ENCODE data around the gene CDH20.

Gene CDH20

DNA sequence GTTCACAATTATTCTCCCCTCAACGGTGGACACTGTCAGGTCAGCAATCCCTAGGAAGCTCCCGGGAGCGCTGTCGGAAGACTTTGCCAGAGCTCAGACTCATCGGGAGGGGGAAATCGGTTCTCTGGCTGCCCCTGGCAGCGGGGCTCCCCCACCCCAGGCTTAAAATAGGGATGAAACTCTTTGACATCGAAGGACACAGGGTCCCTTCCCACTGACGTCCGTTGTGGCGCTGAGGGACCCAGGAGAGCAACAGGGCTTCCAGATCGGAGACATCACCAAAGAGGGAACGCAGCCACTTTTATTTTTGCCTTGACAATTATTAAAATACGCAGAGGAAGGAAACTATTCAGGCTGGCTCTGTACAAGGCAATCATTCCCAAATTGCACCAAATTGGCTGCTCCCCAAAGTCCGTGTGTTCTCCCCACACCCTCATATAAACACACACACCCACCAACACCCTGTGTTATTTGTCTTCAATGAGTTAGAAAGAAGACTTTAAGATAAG lies 249.0 kb downstream of the CDH20 start:
- no peak overlapping the region for H3K27ac ChIP-seq (ENCODE audit: extremely low read depth, low read depth, low read length)
- ChIA-PET POLR2A (no interaction called here), CTCF (interaction anchor here (0.5 to 2.9 kb wide), 40 partner anchors 9 to 1604 kb away, joined by 3 to 34 read pairs (median 4); no protein-coding TSS in a partner anchor)
- peaks cover 2% of the 10 kb centered on the region; the same call in 1 of the 2 replicates for H3K4me1 ChIP-seq (ENCODE audit: control insufficient read depth, insufficient read depth, low read length)
- H3K9me3 ChIP-seq (ENCODE audit: control insufficient read depth, insufficient read depth, low read depth, low read length): no peaks in the 10 kb centered on the region
- no peaks in the 10 kb centered on the region for H3K36me3 ChIP-seq (ENCODE audit: control insufficient read depth in 2 of 2, insufficient read depth in 1 of 2, low read length in 2 of 2)
- no peak for TF ChIP-seq ZNF521 (tag by site-specific recombination; IDR thresholded peaks at IDR 0.05)
- TF ChIP-seq ZFP37 (tag by site-specific recombination; IDR thresholded peaks at IDR 0.05): no peak
- peak; percentile 79 for TF ChIP-seq KLF1 (tag by site-specific recombination; IDR thresholded peaks at IDR 0.05)
- TF ChIP-seq, protein P1, sequence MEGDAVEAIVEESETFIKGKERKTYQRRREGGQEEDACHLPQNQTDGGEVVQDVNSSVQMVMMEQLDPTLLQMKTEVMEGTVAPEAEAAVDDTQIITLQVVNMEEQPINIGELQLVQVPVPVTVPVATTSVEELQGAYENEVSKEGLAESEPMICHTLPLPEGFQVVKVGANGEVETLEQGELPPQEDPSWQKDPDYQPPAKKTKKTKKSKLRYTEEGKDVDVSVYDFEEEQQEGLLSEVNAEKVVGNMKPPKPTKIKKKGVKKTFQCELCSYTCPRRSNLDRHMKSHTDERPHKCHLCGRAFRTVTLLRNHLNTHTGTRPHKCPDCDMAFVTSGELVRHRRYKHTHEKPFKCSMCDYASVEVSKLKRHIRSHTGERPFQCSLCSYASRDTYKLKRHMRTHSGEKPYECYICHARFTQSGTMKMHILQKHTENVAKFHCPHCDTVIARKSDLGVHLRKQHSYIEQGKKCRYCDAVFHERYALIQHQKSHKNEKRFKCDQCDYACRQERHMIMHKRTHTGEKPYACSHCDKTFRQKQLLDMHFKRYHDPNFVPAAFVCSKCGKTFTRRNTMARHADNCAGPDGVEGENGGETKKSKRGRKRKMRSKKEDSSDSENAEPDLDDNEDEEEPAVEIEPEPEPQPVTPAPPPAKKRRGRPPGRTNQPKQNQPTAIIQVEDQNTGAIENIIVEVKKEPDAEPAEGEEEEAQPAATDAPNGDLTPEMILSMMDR (tag by site-specific recombination; IDR thresholded peaks at IDR 0.05): 0 out of 2 replicates have a peak, but pooled peaks have one; percentile 3
- H3K4me3 ChIP-seq (ENCODE audit: low read depth, low read length): peak overlapping the region; percentile 21

DNA sequence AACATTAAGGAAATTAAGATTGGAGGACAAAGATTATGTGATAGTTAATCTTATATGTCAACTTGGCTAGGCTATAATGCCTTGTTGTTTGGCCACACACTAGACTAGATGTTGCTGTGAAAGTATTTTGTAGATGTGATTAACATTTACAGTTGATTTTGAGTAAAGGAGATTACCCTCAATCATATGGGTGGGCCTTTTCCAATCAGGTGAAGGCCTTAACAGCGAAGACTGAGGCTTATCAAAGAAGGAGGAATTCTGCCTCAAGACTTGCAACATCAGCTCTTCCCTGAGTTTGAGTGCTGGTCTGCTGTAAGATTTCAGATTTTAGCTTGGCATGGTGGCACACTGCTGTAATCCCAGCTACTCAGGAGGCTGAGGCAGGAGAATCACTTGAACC lies 250.3 kb downstream of the CDH20 start:
- TF ChIP-seq ZNF837 (tag by site-specific recombination; IDR thresholded peaks at IDR 0.05) (no peak), ZNF10 (tag by site-specific recombination; IDR thresholded peaks at IDR 0.05) (peak; percentile 93), GLI4 (tag by site-specific recombination; IDR thresholded peaks at IDR 0.05) (no peak)
- ChIA-PET CTCF (interaction anchor here (0.6 to 2.9 kb wide), 6 partner anchors 10 to 319 kb away, joined by 3 to 29 read pairs (median 11); no protein-coding TSS in a partner anchor), POLR2A (no interaction called here)
- Histone ChIP-seq H3K36me3 (ENCODE audit: control insufficient read depth in 2 of 2, insufficient read depth in 1 of 2, low read length in 2 of 2) (no peaks in the 10 kb centered on the region), H3K4me3 (ENCODE audit: low read depth, low read length) (no peak overlapping the region), H3K4me1 (ENCODE audit: control insufficient read depth, insufficient read depth, low read length) (peaks cover 2% of the 10 kb centered on the region; the same call in 1 of the 2 replicates), H3K9me3 (ENCODE audit: control insufficient read depth, insufficient read depth, low read depth, low read length) (no peaks in the 10 kb centered on the region), H3K27ac (ENCODE audit: extremely low read depth, low read depth, low read length) (no peak overlapping the region)

DNA sequence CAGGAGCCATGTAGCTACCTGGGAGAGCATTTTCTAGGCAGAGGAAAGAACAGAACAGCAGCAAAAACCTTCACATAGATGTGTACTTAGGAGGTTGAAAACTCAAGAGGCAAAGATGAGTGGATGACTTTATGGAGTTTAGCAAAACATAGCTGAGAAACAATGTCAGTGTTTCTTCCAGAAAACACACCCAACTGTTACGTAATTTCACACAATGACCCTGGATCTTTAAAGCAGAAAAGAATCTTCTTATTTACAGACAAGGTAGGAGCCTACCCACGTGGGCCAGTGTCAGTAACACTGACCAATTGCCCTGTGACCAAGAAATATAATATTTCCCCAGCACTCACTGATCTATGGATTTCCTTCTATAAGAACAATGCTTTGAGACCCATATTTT lies 254.6 kb downstream of the CDH20 start:
- Histone ChIP-seq H3K4me3 (ENCODE audit: low read depth, low read length) (no peak overlapping the region), H3K4me1 (ENCODE audit: control insufficient read depth, insufficient read depth, low read length) (no peaks in the 10 kb centered on the region), H3K36me3 (ENCODE audit: control insufficient read depth in 2 of 2, insufficient read depth in 1 of 2, low read length in 2 of 2) (no peaks in the 10 kb centered on the region), H3K27ac (ENCODE audit: extremely low read depth, low read depth, low read length) (no peak overlapping the region), H3K9me3 (ENCODE audit: control insufficient read depth, insufficient read depth, low read depth, low read length) (no peaks in the 10 kb centered on the region)
- TF ChIP-seq ZNF140 (tag by site-specific recombination; IDR thresholded peaks at IDR 0.05) (no peak), ZNF146 (tag by site-specific recombination; IDR thresholded peaks at IDR 0.05) (no peak), SP3 (tag by site-specific recombination; IDR thresholded peaks at IDR 0.05) (no peak), GFI1B (tag by site-specific recombination; IDR thresholded peaks at IDR 0.05) (no peak), ZNF514 (tag by site-specific recombination; IDR thresholded peaks at IDR 0.05) (no peak), FEZF1 (tag by site-specific recombination; IDR thresholded peaks at IDR 0.05) (no peak)
- CTCF ChIA-PET: interaction anchor here (0.6 to 2.4 kb wide), 2 partner anchors 543 to 569 kb away, joined by 3 to 6 read pairs; no protein-coding TSS in a partner anchor
- POLR2A ChIA-PET: no interaction called here

DNA sequence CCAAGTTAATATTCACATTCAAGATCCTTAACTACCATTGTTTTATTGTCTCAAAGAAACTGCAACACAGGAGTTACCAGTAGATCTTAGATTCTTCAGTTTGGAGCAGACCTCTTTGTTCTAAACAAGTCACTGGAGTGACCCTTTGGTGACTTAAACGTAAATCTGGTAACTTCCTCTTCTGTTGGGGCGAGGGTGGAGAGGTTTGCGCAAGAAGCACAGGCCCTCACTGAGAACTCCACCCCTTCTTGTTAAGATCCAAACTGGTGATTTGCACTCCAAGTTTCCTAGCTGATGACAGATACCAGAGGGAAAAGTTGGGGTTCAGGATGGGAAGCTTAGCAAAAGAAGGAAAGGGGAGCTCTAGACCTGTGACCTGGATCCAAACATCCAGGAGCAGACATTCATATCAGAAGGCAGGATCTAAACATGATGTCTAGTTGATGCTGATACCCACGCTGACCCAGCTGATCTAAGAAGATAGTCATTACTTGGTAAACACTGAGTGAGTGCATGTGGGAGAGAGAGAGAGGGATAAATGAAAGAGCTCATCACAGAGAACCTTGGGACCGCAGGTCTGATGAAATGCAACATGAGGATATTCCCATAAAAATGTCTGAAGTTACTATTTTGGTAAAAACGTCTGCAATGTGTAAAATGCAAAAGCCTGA lies 256.0 kb downstream of the CDH20 start:
- H3K9me3 ChIP-seq (ENCODE audit: control insufficient read depth, insufficient read depth, low read depth, low read length): no peaks in the 10 kb centered on the region
- ChIA-PET CTCF (interaction anchor here (0.7 to 0.8 kb wide), 2 partner anchors 11 to 1119 kb away, joined by 3 read pairs; no protein-coding TSS in a partner anchor), POLR2A (no interaction called here)
- no peak overlapping the region for H3K4me3 ChIP-seq (ENCODE audit: low read depth, low read length)
- H3K36me3 ChIP-seq (ENCODE audit: control insufficient read depth in 2 of 2, insufficient read depth in 1 of 2, low read length in 2 of 2): no peaks in the 10 kb centered on the region
- H3K27ac ChIP-seq (ENCODE audit: extremely low read depth, low read depth, low read length): no peak overlapping the region
- no peaks in the 10 kb centered on the region for H3K4me1 ChIP-seq (ENCODE audit: control insufficient read depth, insufficient read depth, low read length)
- TF ChIP-seq ZNF138 (tag by site-specific recombination; IDR thresholded peaks at IDR 0.05; ENCODE audit: borderline replicate concordance): no peak
- no peak for TF ChIP-seq ZNF670 (tag by site-specific recombination; IDR thresholded peaks at IDR 0.05; ENCODE audit: low read depth)
- no peak for TF ChIP-seq ZNF664 (tag by site-specific recombination; IDR thresholded peaks at IDR 0.05)
- TF ChIP-seq, protein P2, sequence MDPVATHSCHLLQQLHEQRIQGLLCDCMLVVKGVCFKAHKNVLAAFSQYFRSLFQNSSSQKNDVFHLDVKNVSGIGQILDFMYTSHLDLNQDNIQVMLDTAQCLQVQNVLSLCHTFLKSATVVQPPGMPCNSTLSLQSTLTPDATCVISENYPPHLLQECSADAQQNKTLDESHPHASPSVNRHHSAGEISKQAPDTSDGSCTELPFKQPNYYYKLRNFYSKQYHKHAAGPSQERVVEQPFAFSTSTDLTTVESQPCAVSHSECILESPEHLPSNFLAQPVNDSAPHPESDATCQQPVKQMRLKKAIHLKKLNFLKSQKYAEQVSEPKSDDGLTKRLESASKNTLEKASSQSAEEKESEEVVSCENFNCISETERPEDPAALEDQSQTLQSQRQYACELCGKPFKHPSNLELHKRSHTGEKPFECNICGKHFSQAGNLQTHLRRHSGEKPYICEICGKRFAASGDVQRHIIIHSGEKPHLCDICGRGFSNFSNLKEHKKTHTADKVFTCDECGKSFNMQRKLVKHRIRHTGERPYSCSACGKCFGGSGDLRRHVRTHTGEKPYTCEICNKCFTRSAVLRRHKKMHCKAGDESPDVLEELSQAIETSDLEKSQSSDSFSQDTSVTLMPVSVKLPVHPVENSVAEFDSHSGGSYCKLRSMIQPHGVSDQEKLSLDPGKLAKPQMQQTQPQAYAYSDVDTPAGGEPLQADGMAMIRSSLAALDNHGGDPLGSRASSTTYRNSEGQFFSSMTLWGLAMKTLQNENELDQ (tag by site-specific recombination; IDR thresholded peaks at IDR 0.05; ENCODE audit: low read depth): no peak
- TF ChIP-seq, protein P3, sequence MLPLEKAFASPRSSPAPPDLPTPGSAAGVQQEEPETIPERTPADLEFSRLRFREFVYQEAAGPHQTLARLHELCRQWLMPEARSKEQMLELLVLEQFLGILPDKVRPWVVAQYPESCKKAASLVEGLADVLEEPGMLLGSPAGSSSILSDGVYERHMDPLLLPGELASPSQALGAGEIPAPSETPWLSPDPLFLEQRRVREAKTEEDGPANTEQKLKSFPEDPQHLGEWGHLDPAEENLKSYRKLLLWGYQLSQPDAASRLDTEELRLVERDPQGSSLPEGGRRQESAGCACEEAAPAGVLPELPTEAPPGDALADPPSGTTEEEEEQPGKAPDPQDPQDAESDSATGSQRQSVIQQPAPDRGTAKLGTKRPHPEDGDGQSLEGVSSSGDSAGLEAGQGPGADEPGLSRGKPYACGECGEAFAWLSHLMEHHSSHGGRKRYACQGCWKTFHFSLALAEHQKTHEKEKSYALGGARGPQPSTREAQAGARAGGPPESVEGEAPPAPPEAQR (tag by site-specific recombination; IDR thresholded peaks at IDR 0.05): no peak
- TF ChIP-seq ZNF2 (tag by site-specific recombination; IDR thresholded peaks at IDR 0.05): no peak
- TF ChIP-seq PRDM1 (tag by site-specific recombination; IDR thresholded peaks at IDR 0.05): no peak
- TF ChIP-seq HOXA7 (CRISPR knock-in tag; IDR thresholded peaks at IDR 0.05; ENCODE audit: borderline replicate concordance): no peak
